HepG2 (cell line): ENCODE measurements around the gene TIRAP. TPM values are rescaled to one million over a fixed set of nuclear protein-coding genes. Genes with fewer than 3 reads are reported as not detected.

Experiments
- CBX2 ChIP-seq, 2 experiments: fragments of 200-600 bp in 1 of 2; sonication (generic); formaldehyde crosslinking in 1 of 2; IDR thresholded peaks; 2 replicates each; pipeline versions ENCODE4 v1.7.0 to v1.8.1; 2018 to 2022; ENCODE audit warnings: low read depth in 2 of 2, low read length in 1 of 2, mild to moderate bottlenecking in 1 of 2, missing genetic modification reagents in 1 of 2
- GATA4 ChIP-seq: sonication (generic); IDR thresholded peaks from 2 replicates; pipeline ENCODE4 v1.6.1; 2016; ENCODE audit warnings: antibody characterized with exemption, low read depth, borderline replicate concordance
- KLF12 ChIP-seq: sonication (generic); formaldehyde crosslinking; IDR thresholded peaks from 2 replicates; pipeline ENCODE4 v1.4.0; 2020; ENCODE audit warnings: missing genetic modification reagents, borderline replicate concordance
- TCF7L2 ChIP-seq: IDR thresholded peaks from 2 replicates; pipeline ENCODE4 v1.6.1; 2011; ENCODE audit warnings: mild to moderate bottlenecking, low read depth, low read length, moderate library complexity
- ZNF138 ChIP-seq: sonication (generic); formaldehyde crosslinking; IDR thresholded peaks from 2 replicates; pipeline ENCODE4 v1.5.0; 2020; ENCODE audit warnings: mild to moderate bottlenecking, low read depth, missing genetic modification reagents
- ZNF160 ChIP-seq: sonication (generic); formaldehyde crosslinking; IDR thresholded peaks from 2 replicates; pipeline ENCODE4 v1.8.0; 2022; ENCODE audit warnings: mild to moderate bottlenecking, inconsistent platforms, missing genetic modification reagents
- ZNF274 ChIP-seq: sonication (generic); formaldehyde crosslinking; IDR thresholded peaks from 2 replicates; pipeline ENCODE4 v1.5.1; 2020; ENCODE audit warnings: mild to moderate bottlenecking, missing genetic modification reagents
- ZNF441 ChIP-seq: sonication (generic); formaldehyde crosslinking; IDR thresholded peaks from 2 replicates; pipeline ENCODE4 v1.7.0; 2021; ENCODE audit warnings: missing genetic modification reagents, borderline replicate concordance
- ZNF446 ChIP-seq: sonication (generic); formaldehyde crosslinking; IDR thresholded peaks from 2 replicates; pipeline ENCODE4 v1.5.0; 2020; ENCODE audit warnings: mild to moderate bottlenecking, missing genetic modification reagents
- polyA plus RNA-seq, 8 experiments: library from polyadenylated mRNA; depleted of rRNA in 3 of 8; stranded (reverse) in 7 of 8; unstranded in 1 of 8; fragments of >200 nt; fragmentation: Illumina TruSeq in 4 of 8; extraction: Trizol in 4 of 8; gene quantifications; 2 replicates each; pipeline versions ENCODE4 v1.2.1 to v1.2.3, GENCODE V29; 2011 to 2016; ENCODE audit warnings: low read depth in 4 of 8, missing spikeins in 1 of 8, mixed read lengths in 1 of 8; ENCODE audit not compliant: insufficient read depth in 1 of 8
- total RNA-seq, 5 experiments: library from RNA; depleted of rRNA; stranded (reverse); fragments of >200 nt; fragmentation: Illumina TruSeq; extraction: Trizol; gene quantifications; 2 replicates each; pipeline ENCODE4 v1.2.3, GENCODE V29; 2016; ENCODE audit warnings: low read depth in 1 of 5
- TF ChIP-seq, protein P1 (sequence below): sonication (generic); formaldehyde crosslinking; IDR thresholded peaks from 2 replicates; pipeline ENCODE4 v1.4.0; 2020; ENCODE audit warnings: mild to moderate bottlenecking, missing genetic modification reagents
- TF ChIP-seq, protein P2 (sequence below): sonication (generic); formaldehyde crosslinking; IDR thresholded peaks from 2 replicates; pipeline ENCODE4 v1.4.0; 2020; ENCODE audit warnings: missing genetic modification reagents, mild to moderate bottlenecking, borderline replicate concordance
- TF ChIP-seq, protein P3 (sequence below): sonication (generic); formaldehyde crosslinking; IDR thresholded peaks from 2 replicates; pipeline ENCODE4 v1.5.0; 2020; ENCODE audit warnings: missing genetic modification reagents

TIRAP gene
- total and polyA plus RNA-seq, 2 of the 13 experiments (the other 11 are each of a cell fraction or from before 2014, with no cell fraction given): 5.4 to 5.7 TPM

DNA sequence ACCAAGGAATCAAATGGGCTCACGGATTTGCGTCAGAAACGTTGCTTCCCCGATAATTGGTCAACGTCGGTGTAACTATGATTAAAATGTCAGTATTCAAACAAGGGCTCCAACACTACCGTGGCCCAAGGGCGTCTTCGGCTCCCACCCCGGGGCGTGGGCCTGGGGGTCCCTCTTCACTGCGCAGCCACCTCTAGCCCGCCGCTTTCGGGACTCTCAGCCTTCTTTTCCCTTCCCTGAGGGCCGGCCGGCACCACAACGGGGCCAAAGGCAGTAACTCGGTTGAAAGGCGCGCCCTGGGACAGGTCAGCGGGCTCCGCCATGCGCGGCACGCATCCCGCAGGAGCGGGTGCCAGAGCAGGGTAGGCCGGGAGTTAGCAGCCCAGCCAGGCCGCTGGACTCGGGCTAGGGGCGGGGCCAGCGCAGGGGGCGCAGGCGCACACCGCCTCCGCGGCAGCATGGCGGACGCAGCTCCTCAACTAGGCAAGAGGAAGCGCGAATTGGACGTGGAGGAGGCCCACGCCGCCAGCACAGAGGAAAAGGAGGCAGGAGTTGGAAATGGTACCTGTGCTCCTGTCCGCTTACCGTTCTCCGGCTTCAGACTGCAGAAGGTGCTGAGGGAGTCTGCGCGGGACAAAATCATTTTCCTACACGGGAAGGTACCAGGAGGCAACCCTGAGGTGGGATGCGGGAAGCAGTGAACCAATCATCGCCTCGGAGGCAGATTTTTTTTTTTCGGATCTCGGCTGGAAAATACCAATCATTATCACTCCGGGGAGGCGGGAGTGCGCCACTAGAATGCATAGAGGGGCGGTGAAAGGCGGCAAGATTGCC, 20.9 kb downstream of the TIRAP start, which contains the start of gene DCPS (continued):
- TF ChIP-seq, protein P1, sequence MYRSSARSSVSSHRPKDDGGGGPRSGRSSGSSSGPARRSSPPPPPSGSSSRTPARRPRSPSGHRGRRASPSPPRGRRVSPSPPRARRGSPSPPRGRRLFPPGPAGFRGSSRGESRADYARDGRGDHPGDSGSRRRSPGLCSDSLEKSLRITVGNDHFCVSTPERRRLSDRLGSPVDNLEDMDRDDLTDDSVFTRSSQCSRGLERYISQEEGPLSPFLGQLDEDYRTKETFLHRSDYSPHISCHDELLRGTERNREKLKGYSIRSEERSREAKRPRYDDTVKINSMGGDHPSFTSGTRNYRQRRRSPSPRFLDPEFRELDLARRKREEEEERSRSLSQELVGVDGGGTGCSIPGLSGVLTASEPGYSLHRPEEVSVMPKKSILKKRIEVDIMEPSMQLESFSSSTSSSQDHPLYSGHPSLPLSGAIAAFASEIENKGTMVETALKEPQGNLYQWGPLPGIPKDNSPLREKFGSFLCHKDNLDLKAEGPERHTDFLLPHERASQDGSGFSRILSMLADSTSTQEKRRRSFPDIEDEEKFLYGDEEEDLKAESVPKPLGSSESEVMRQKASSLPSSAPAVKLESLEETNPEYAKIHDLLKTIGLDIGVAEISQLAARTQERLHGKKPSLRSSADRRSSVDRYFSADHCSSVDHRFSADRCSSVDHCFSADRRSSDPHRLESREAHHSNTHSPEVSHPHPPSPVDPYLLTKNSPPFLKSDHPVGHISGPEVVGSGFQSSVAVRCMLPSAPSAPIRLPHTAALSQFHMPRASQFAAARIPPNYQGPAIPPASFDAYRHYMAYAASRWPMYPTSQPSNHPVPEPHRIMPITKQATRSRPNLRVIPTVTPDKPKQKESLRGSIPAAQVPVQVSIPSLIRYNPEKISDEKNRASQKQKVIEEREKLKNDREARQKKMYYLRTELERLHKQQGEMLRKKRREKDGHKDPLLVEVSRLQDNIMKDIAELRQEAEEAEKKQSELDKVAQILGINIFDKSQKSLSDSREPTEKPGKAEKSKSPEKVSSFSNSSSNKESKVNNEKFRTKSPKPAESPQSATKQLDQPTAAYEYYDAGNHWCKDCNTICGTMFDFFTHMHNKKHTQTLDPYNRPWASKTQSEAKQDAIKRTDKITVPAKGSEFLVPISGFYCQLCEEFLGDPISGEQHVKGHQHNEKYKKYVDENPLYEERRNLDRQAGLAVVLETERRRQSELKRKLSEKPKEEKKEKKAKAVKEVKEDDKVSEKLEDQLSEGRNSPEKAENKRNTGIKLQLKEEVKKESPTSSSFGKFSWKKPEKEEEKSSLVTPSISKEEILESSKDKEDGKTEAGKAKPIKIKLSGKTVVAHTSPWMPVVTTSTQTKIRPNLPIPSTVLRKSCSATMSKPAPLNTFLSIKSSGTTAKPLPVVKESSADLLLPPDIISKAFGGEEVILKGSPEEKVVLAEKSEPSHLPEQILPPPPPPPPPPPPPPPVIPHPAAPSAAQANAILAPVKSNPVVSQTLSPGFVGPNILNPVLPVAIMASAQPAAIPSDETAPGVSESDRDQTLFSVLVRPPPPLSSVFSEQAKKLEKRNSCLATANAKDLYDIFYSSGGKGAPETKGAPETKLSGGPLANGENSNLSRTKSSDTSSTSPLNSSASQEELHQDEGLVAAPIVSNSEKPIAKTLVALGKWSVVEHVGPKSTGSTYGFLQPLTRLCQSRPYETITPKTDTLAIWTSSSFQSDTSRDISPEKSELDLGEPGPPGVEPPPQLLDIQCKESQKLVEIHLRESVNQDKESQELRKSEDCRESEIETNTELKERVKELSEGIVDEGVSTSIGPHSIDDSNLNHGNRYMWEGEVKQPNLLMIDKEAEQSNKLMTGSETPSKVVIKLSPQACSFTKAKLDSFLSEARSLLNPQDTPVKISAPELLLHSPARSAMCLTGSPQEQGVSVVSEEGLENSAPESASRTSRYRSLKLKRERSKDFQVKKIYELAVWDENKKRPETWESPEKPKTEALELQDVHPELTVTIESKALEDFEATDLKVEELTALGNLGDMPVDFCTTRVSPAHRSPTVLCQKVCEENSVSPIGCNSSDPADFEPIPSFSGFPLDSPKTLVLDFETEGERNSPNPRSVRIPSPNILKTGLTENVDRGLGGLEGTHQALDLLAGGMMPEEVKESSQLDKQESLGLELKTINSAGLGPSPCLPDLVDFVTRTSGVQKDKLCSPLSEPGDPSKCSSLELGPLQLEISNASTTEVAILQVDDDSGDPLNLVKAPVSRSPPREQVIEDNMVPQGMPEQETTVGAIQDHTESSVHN (CRISPR knock-in tag): peak; percentile 90
- TF ChIP-seq, protein P2, sequence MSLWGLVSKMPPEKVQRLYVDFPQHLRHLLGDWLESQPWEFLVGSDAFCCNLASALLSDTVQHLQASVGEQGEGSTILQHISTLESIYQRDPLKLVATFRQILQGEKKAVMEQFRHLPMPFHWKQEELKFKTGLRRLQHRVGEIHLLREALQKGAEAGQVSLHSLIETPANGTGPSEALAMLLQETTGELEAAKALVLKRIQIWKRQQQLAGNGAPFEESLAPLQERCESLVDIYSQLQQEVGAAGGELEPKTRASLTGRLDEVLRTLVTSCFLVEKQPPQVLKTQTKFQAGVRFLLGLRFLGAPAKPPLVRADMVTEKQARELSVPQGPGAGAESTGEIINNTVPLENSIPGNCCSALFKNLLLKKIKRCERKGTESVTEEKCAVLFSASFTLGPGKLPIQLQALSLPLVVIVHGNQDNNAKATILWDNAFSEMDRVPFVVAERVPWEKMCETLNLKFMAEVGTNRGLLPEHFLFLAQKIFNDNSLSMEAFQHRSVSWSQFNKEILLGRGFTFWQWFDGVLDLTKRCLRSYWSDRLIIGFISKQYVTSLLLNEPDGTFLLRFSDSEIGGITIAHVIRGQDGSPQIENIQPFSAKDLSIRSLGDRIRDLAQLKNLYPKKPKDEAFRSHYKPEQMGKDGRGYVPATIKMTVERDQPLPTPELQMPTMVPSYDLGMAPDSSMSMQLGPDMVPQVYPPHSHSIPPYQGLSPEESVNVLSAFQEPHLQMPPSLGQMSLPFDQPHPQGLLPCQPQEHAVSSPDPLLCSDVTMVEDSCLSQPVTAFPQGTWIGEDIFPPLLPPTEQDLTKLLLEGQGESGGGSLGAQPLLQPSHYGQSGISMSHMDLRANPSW (CRISPR knock-in tag): no peak; the same call in 1 of the 2 replicates
- no peak for TF ChIP-seq ZNF446
- peak; percentile 49 for TF ChIP-seq ZNF160 (CRISPR knock-in tag)
- TF ChIP-seq ZNF138 (CRISPR knock-in tag): no peak; the same call in 1 of the 2 replicates
- peak; percentile 93 for TF ChIP-seq ZNF441 (CRISPR knock-in tag)
- TF ChIP-seq CBX2 (IDR thresholded peaks at IDR 0.05; ENCODE audit: low read depth, low read length): no peak
- TF ChIP-seq CBX2 (CRISPR knock-in tag; IDR thresholded peaks at IDR 0.05; ENCODE audit: low read depth): no peak
- TF ChIP-seq GATA4: peak; percentile 81
- TF ChIP-seq ZNF274 (CRISPR knock-in tag): peak; percentile 98
- no peak for TF ChIP-seq TCF7L2
- TF ChIP-seq, protein P3, sequence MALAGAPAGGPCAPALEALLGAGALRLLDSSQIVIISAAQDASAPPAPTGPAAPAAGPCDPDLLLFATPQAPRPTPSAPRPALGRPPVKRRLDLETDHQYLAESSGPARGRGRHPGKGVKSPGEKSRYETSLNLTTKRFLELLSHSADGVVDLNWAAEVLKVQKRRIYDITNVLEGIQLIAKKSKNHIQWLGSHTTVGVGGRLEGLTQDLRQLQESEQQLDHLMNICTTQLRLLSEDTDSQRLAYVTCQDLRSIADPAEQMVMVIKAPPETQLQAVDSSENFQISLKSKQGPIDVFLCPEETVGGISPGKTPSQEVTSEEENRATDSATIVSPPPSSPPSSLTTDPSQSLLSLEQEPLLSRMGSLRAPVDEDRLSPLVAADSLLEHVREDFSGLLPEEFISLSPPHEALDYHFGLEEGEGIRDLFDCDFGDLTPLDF (CRISPR knock-in tag): peak; percentile 45; the same call in 1 of the 2 replicates
- TF ChIP-seq KLF12 (CRISPR knock-in tag): peak; percentile 95; the same call in 1 of the 2 replicates
